HCT116 (cell line): ENCODE data around the gene GPS1. TPM values are rescaled to one million over a fixed set of nuclear protein-coding genes. Genes with fewer than 3 reads are reported as not detected.

Experiments
- ATAC-seq: fragments of 200-7000 bp; cut with Tn5 transposase; 2 replicates; pipeline ENCODE4 v1.9.1; 2020; ENCODE audit warnings: mild to moderate bottlenecking, moderate library complexity
- BruUV-seq: library from RNA; stranded (reverse); fragments of 400-500 nt; replicated peaks from 2 replicates; lab custom pipeline; 2021; lab: Mats Ljungman, UMichigan
- CTCF ChIA-PET: fragments of 300-600 bp; sonication (Branson Sonifier 250); formaldehyde crosslinking; loops from one replicate; lab custom pipeline; 2021; ENCODE audit warnings: antibody characterized with exemption; lab: Charles Lee
- POLR2A ChIA-PET: fragments of 300-600, 350-600 bp; sonication (Branson Sonifier 250); formaldehyde crosslinking; loops from one replicate; lab custom pipeline; 2021; ENCODE audit warnings: antibody characterized with exemption; lab: Charles Lee
- RAD21 ChIA-PET, 2 experiments: fragments of 300-600 bp; sonication (Branson Sonifier 250); formaldehyde crosslinking; loops; one replicate each; lab custom pipeline; 2023; ENCODE audit warnings: low total read pairs in 2 of 2; ENCODE audit not compliant: uncharacterized antibody in 2 of 2, unreplicated experiment in 2 of 2, low non-redundant PET in 1 of 2; lab: Charles Lee
- DNase-seq: peaks from one replicate; pipeline ENCODE4 v3.0.0-alpha.2; 2010; ENCODE audit warnings: low read depth, low spot score
- H2AFZ ChIP-seq: fragments of 200-600 bp; shearing (Covaris generic), sonication (generic); 2 replicates; pipeline ENCODE4 v1.6.1; 2017; ENCODE audit warnings: low read depth, mixed run types, mixed read lengths, antibody characterized with exemption, low read length; ENCODE audit not compliant: poor library complexity, severe bottlenecking
- H3K27ac ChIP-seq: 2 replicates; pipeline ENCODE4 v1.5.1; 2012; ENCODE audit warnings: low read depth, low read length
- H3K27me3 ChIP-seq: fragments of 200-600 bp; sonication (generic); 2 replicates; pipeline ENCODE4 v1.6.1; 2016; ENCODE audit warnings: mixed run types, low read length, mixed read lengths; ENCODE audit not compliant: insufficient read depth
- H3K36me3 ChIP-seq, 2 experiments: fragments of 200-500 bp in 1 of 2; fragments of 200-600 bp in 1 of 2; sonication (Bioruptor generic) in 1 of 2; sonication (generic) in 1 of 2; 2 replicates each; pipeline versions ENCODE4 v1.5.1 to v1.6.1; 2014 to 2016; ENCODE audit warnings: low read length in 2 of 2, inconsistent platforms in 1 of 2, mixed read lengths in 1 of 2, mixed run types in 1 of 2; ENCODE audit not compliant: insufficient read depth in 2 of 2, control insufficient read depth in 1 of 2
- H3K4me1 ChIP-seq, 2 experiments: fragments of 200-600 bp in 1 of 2; sonication (generic) in 1 of 2; 2 replicates each; pipeline versions ENCODE4 v1.5.1 to v1.6.1; 2012 to 2017; ENCODE audit warnings: low read length in 2 of 2, inconsistent platforms in 1 of 2, mild to moderate bottlenecking in 1 of 2, mixed read lengths in 1 of 2, mixed run types in 1 of 2, moderate library complexity in 1 of 2; ENCODE audit not compliant: insufficient read depth in 2 of 2, control insufficient read depth in 1 of 2
- H3K4me2 ChIP-seq: fragments of 200-600 bp; sonication (generic); 2 replicates; pipeline ENCODE4 v1.6.1; 2017; ENCODE audit warnings: mixed run types, low read length, mixed read lengths
- H3K4me3 ChIP-seq, 2 experiments: fragments of 200-600 bp in 1 of 2; sonication (generic) in 1 of 2; replicated peaks in 1 of 2; 2 replicates each; pipeline ENCODE4 v1.5.1; 2011 to 2016; ENCODE audit warnings: low read length in 2 of 2, control low read depth in 1 of 2, low read depth in 1 of 2, mild to moderate bottlenecking in 1 of 2, mixed read lengths in 1 of 2, mixed run types in 1 of 2
- H3K79me2 ChIP-seq: fragments of 200-600 bp; sonication (generic); 2 replicates; pipeline ENCODE4 v1.6.1; 2017; ENCODE audit warnings: mild to moderate bottlenecking, mixed run types, low read length, moderate library complexity, mixed read lengths; ENCODE audit not compliant: insufficient read depth
- H3K9ac ChIP-seq: fragments of 200-600 bp; sonication (generic); 2 replicates; pipeline ENCODE4 v1.6.1; 2016; ENCODE audit warnings: low read length, mixed read lengths
- H3K9me2 ChIP-seq: fragments of 200-600 bp; sonication (generic), shearing (Covaris generic); 2 replicates; pipeline ENCODE4 v1.6.1; 2017; ENCODE audit warnings: mixed run types, mild to moderate bottlenecking, moderate library complexity; ENCODE audit not compliant: insufficient read depth
- H3K9me3 ChIP-seq, 2 experiments: fragments of 200-500 bp in 1 of 2; fragments of 200-600 bp in 1 of 2; sonication (Bioruptor generic) in 1 of 2; sonication (generic) in 1 of 2; 2 replicates each; pipeline ENCODE4 v1.6.1; 2014 to 2017; ENCODE audit warnings: low read length in 2 of 2, mixed read lengths in 2 of 2, inconsistent platforms in 1 of 2, low read depth in 1 of 2, mild to moderate bottlenecking in 1 of 2, mixed run types in 1 of 2, moderate library complexity in 1 of 2; ENCODE audit not compliant: control insufficient read depth in 1 of 2, insufficient read depth in 1 of 2
- H4K20me1 ChIP-seq: fragments of 200-600 bp; sonication (generic), shearing (Covaris generic); 2 replicates; pipeline ENCODE4 v1.6.1; 2017; ENCODE audit warnings: mixed run types, mild to moderate bottlenecking, moderate library complexity; ENCODE audit not compliant: insufficient read depth
- ATF3 ChIP-seq: IDR thresholded peaks from 2 replicates; pipeline ENCODE4 v1.6.1; 2012
- CTCF ChIP-seq, 3 experiments: fragments of 200-600 bp in 1 of 3; sonication (generic) in 1 of 3; IDR thresholded peaks in 2 of 3; conservative IDR thresholded peaks in 1 of 3; 2 replicates each; pipeline ENCODE4 v1.5.1; 2012 to 2017; ENCODE audit warnings: low read depth in 2 of 3, low read length in 2 of 3, antibody characterized with exemption in 1 of 3, borderline replicate concordance in 1 of 3, control low read depth in 1 of 3, mild to moderate bottlenecking in 1 of 3, mixed read lengths in 1 of 3, mixed run types in 1 of 3, moderate library complexity in 1 of 3; ENCODE audit not compliant: insufficient read depth in 1 of 3
- EGR1 ChIP-seq: IDR thresholded peaks from 2 replicates; pipeline ENCODE4 v1.6.1; 2012; ENCODE audit warnings: low read depth
- ELF1 ChIP-seq: IDR thresholded peaks from 2 replicates; pipeline ENCODE4 v1.6.1; 2012; ENCODE audit warnings: low read depth, borderline replicate concordance
- EZH2 ChIP-seq: fragments of 200-600 bp; sonication (generic); IDR thresholded peaks from 2 replicates; pipeline ENCODE4 v1.6.1; 2017; ENCODE audit warnings: antibody characterized with exemption, mixed run types
- MAX ChIP-seq: IDR thresholded peaks from 2 replicates; pipeline ENCODE4 v1.6.1; 2012
- POLR2A ChIP-seq: IDR thresholded peaks from 2 replicates; pipeline ENCODE4 v1.7.0; 2011; ENCODE audit warnings: borderline replicate concordance; ENCODE audit not compliant: insufficient read depth, insufficient read length; ENCODE audit errors: extremely low read depth
- POLR2AphosphoS5 ChIP-seq: IDR thresholded peaks from 2 replicates; pipeline ENCODE4 v1.6.1; 2011; ENCODE audit warnings: mild to moderate bottlenecking, low read depth, low read length, moderate library complexity
- REST ChIP-seq: IDR thresholded peaks from 2 replicates; pipeline ENCODE4 v1.6.1; 2012; ENCODE audit warnings: low read depth
- SIN3A ChIP-seq: IDR thresholded peaks from 2 replicates; pipeline ENCODE4 v1.6.1; 2012; ENCODE audit warnings: low read depth
- SRF ChIP-seq: IDR thresholded peaks from 2 replicates; pipeline ENCODE4 v1.6.1; 2012; ENCODE audit warnings: low read depth
- YY1 ChIP-seq: IDR thresholded peaks from 2 replicates; pipeline ENCODE4 v1.6.1; 2011; ENCODE audit warnings: low read length, low read depth, moderate library complexity, mild to moderate bottlenecking; ENCODE audit not compliant: insufficient replicate concordance; ENCODE audit errors: extremely low read depth
- ZBTB33 ChIP-seq: IDR thresholded peaks from 2 replicates; pipeline ENCODE4 v1.6.1; 2011; ENCODE audit warnings: mild to moderate bottlenecking, low read length, moderate library complexity; ENCODE audit not compliant: insufficient replicate concordance; ENCODE audit errors: extremely low read depth
- ZFX ChIP-seq: fragments of 450-650 bp; IDR thresholded peaks from 2 replicates; pipeline ENCODE4 v1.6.1; 2017
- intact Hi-C: fragments of 100-400 bp; cut with micrococcal nuclease; formaldehyde crosslinking; loops from 2 replicates; pipeline ENCODE4 v1.10.0; 2022
- total RNA-seq: library from RNA; stranded (reverse); gene quantifications from one replicate; pipeline ENCODE4 v1.2.1, GENCODE V29; 2021; ENCODE audit not compliant: unreplicated experiment

GPS1 gene
- total RNA-seq, 1 experiment from 2014 or later: 205 TPM

GRCh38 chr17:82037092-82037888, 14.4 kb upstream of the GPS1 start, which contains the start of gene DCXR:
Gene DCXR (minus strand): TSS chr17:82037697. CDS start chr17:82037682, 15 bp downstream.
- ChIA-PET CTCF (interaction anchor here (0.7 to 4.8 kb wide), 19 partner anchors 8 to 303 kb away, joined by 3 to 57 read pairs (median 4); partner anchors contain the start of genes CENPX, FASN, GPS1 and LRRC45), RAD21 (interaction anchor here (1.0 to 1.1 kb wide), 2 partner anchors 14 to 78 kb away, joined by 10 to 11 read pairs; partner anchors contain the start of genes CENPX (in 1 of the 2) and LRRC45 (in 1 of the 2))
- peak; percentile 98 for TF ChIP-seq EGR1
- TF ChIP-seq YY1: peak; percentile 82
- no peak for TF ChIP-seq ELF1
- TF ChIP-seq ZBTB33: peak; percentile 46
- TF ChIP-seq SRF: no peak
- no peak for TF ChIP-seq ATF3
- no peak for TF ChIP-seq EZH2
- peak; percentile 66 to 91 (median 79) for TF ChIP-seq CTCF (IDR thresholded peaks at IDR 0.05 in 2 of 3, conservative IDR thresholded peaks at IDR 0.05 in 1 of 3; ENCODE audit: borderline replicate concordance in 1 of 3, insufficient read depth in 1 of 3, low read depth in 2 of 3, low read length in 2 of 3)
- TF ChIP-seq POLR2A: peak; percentile 88
- TF ChIP-seq SIN3A: peak; percentile 97
- peak; percentile 93; the same call in 1 of the 2 replicates for TF ChIP-seq ZFX
- peak; percentile 97 for TF ChIP-seq MAX
- peak; percentile 93 for TF ChIP-seq POLR2AphosphoS5
- no peak for TF ChIP-seq REST

More at GRCh38 chr17:82037092-82037888, 14.4 kb upstream of the GPS1 start, which contains the start of gene DCXR:
- Histone ChIP-seq H3K36me3 (peaks cover 0 to 12% of the 10 kb centered on the region in 2 experiments; a peak in 1 of 4 replicates), H3K4me1 (peaks cover 18 to 48% of the 10 kb centered on the region in 2 experiments), H3K4me3 (peak within 1 kb of the TSS; percentile 92 to 93), H3K9me2 (no peaks in the 10 kb centered on the region), H3K27me3 (no peaks in the 10 kb centered on the region), H4K20me1 (no peaks in the 10 kb centered on the region), H3K9ac (peak within 1 kb of the TSS; percentile 94), H3K79me2 (peaks cover 25% of the 10 kb centered on the region; the same call in 1 of the 2 replicates), H2AFZ (peak within 1 kb of the TSS; percentile 49), H3K9me3 (no peaks in the 10 kb centered on the region), H3K4me2 (peak within 1 kb of the TSS; percentile 95), H3K27ac (peak within 1 kb of the TSS; percentile 91)
- BruUV-seq: no TSS peak
- POLR2A ChIA-PET: interaction anchor here (0.5 to 1.5 kb wide), 9 partner anchors 8 to 165 kb away, joined by 3 to 8 read pairs (median 3); partner anchors contain the start of genes CENPX, FASN, LRRC45 and PYCR1
- DNase-seq (peak; percentile 96), ATAC-seq (peak; percentile 89)
- intact Hi-C loops: loop anchor here (2.0 to 10.0 kb wide), 3 partner anchors 62 to 378 kb away; partner anchors contain the start of genes FASN, HEXD and OGFOD3
